Activated CD4-positive, alpha-beta T cell treated with anti-CD3 and anti-CD28 coated beads, Interleukin-2, Interleukin-6, amounts not matched to agents 100 ng/mL and 50 ng/mL, durations not matched to agents 16 hours and 8 hours (primary cell): ENCODE measurements around the gene CLDN17.
A peak's percentile ranks its signal among the peaks of the same experiment; 100 is the strongest.

Experiments
- DNase-seq: peaks from one replicate; pipeline ENCODE4 v3.0.0-alpha.2; 2020

CLDN17 gene, protein sequence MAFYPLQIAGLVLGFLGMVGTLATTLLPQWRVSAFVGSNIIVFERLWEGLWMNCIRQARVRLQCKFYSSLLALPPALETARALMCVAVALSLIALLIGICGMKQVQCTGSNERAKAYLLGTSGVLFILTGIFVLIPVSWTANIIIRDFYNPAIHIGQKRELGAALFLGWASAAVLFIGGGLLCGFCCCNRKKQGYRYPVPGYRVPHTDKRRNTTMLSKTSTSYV

DNA sequence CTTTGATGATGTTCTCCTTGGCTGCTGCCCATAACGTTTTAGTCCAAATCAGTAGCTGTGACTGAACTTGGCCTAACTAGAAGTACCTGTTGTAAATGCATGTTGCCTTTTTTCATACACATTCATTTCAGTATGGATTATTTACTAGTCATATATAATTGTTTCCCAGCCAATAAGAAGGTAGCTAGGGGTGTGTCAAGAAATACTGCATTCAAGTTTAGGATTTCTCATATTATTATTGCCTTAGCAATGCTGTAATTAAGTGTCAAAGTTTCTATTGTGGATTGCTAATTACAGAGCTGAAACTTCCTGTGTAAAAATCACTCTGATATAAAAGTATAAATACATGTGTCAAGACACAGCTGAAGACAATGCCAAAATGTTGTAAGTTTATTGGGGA lies at the start of gene CLDN17:
CLDN17 (minus strand) TSS at position 101 of the 400 bp plus-strand sequence. CDS start 188 bp downstream, outside the sequence.
- no peak for DNase-seq

DNA sequence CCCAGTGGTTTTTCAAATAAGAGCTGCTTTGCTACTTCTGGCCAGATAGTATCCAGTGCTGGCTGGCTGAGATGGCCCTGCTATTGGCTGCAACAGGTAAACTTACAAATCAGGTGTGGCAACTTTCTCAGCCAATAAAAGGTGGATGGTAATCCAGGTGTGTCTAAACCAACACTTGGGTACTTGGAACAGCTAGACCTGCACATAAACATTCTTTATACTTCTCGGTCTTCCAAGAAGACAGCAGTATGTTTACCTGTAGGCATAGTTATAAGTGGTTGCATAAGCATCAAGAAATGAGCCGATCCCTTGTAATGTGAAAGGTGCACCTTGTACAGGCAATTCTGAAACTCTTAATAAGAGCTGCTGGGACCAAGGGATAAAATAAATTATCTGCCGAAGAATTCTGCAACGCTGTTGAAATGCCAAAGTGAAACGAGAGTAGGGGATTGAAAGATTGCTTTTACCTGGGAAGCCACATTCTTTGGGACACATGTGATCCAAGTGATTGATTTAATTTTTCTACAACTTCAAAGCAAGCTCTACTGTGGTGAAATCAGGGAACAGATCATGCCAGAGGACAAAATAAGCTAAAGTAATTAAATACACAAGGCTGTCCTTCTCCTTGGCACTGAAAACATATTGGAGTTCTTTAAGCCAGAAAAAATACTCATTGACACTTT lies 49.6 kb upstream of the CLDN17 start, which contains the start of gene CLDN8:
CLDN8 (minus strand) TSS at position 57 of the 683 bp plus-strand sequence. CDS start 172 bp downstream, outside the sequence.
- DNase-seq = no peak

DNA sequence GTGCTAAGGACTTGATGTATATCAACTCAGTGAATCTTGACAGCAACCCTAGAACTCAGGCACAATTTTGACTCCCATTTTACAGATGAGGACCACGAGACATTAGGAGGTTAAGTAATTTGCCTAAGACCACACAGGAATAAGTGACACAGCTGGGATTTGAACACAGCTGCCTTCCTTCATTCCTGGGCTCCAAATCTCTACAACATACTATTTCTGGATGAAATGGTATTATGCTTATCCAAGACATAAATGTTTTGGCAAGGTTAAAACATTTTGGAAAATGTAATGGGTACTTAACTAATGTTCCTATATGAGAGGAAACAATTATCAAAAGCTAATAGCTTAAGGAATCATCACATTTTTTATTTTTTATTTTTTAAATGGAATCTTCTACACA lies 44.5 kb upstream of the CLDN17 start:
- DNase-seq = no peak

DNA sequence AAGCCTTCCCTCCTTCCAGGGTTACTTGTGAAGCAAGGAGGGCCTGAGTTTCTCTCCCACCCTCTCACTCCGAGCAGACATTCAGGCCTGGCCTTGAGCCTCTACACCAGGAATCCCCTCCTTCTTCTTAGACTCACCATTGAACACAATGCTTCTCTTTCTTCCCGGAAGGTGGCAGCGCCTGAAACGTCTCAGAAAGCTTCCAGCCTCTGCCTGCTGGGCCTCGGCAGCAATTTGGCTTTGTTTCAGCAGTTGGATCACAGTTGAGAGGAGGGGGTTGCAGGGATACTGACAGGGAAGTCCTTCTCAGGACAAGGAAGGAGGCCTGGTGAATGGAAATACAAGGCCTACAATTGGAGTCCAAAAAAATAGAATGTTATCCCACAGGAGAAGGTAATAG lies 43.0 kb upstream of the CLDN17 start:
- DNase-seq = no peak

DNA sequence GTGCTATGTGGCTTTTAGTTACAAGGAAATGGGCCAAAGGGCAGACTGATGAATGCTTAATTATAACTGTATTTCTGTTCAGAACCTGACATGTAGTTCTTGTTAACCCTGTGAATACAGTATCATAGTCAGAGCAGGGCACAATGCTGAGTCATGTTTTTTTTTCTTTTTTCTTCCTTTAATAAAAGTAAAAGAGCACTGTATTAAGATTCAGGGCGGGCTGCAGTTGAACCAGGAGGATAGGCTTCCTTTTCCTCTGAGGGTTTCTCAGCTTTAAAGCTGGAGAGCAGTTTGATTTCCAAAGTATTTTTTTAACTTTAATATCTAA lies 40.6 kb upstream of the CLDN17 start:
- no peak for DNase-seq

DNA sequence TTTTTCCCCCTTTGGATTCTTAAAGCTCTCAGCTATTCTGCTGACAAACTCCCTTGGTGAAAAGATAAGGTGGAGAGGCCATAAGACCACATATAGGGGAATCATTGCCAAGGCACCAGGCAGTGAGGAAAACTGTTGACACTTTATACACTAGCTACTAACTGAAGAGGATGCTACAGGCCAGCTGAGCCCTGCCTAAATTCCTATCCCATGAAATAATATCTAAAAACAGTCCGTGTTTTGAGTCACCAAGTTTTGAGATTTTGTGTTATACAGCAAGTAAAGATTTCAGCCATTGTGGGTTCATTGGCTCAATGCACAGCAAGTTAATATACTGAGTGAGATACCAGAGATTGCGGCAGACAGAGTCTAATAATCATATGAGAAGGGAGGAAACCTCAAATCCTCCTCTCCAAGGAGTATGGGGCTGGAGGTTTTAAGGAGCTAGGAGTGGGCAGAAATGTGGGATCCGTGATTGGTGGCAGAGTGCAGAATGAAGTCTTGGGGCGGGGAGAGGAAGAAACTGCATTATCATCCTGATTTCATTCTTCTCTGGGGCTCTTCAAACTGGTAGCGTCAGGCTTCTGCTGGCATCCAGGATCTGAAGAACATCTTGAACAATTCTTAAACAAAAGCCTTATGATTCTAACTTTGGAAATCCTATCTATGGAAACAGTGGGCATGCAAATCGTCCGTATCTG lies 40.1 kb upstream of the CLDN17 start:
- DNase-seq = no peak

DNA sequence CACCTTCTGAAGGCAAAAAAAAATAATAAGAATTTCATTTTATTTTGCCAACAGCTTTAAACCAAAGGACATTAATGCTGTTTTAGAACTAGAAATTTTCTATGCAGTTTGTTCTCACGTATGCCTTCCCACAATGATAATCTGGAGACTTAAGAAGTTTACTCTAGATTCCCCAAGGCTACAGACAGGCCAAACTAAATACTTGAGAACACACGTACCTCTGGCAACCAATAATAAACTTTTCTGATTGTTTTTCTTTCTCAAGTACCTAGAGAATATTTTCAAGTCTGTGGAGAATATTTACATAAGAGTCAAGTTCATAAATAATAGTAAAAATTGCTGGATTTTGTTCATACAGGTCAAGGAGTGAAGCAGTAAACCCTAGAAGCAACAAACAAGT lies 33.4 kb upstream of the CLDN17 start:
- no peak for DNase-seq

DNA sequence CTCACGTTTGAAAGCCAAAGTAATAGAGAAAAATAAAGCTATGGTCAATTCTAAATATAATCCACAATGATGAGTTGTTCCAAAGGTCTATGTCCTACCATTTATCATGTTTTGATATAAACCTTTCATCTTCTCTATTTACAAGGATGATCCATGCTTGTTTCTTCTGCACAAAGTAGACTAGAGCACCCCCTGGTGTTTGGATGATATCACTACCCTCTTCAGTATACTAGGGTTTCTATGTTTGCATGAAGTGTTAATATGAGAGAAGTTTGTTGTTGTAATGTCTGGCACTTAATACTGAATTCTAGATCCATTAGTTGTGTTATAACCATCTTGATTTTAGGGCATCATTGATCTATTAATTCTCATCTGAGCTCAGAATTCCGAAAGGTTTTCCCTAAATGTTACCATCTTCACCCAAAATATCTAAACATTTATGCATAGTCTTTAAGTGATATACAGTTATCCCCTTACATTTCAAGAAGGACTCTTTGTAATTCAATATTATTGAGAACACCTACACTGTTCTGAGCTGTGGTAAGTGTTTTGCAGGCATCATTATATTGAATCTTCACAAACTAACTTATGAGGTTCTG lies 28.2 kb upstream of the CLDN17 start:
- peak; percentile 49 for DNase-seq

DNA sequence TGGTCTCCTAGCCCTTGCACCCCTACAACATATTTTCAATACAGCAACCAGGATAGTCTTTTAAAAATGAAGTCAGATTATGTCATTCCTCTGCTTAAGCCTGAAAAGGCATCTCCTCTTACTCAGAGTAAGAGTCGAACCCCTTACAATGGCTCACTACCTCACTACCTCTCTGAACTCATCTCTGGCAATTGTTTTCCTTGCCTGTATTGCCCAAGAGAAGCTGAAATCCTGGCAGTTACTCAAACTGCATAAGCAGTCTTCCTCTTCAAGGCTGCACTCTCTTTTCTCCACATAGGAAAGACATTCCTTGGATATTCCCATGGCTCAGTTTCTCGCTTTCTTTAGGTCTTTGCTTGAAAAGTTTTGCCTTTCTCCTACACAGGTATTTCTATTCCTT lies 26.6 kb upstream of the CLDN17 start:
- DNase-seq = no peak

DNA sequence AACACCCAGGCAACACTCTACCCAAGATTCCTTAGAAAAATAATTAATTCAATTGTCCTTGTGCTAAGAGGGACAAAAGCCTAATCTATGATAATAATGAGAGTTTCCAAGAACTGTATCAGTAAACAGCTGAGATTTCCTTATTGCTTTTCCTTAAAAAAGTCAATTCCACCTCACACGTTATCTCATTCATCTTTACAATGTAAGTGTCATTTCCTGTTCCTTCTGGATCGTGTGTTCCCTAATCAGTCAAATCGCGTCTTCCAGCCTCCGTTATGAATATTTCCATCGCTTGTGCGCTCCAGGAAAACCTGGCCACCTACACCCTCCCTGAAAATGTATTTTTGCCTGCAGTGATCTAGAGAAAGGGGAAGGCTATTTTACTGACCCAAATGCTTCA lies 23.9 kb upstream of the CLDN17 start:
- DNase-seq = no peak

DNA sequence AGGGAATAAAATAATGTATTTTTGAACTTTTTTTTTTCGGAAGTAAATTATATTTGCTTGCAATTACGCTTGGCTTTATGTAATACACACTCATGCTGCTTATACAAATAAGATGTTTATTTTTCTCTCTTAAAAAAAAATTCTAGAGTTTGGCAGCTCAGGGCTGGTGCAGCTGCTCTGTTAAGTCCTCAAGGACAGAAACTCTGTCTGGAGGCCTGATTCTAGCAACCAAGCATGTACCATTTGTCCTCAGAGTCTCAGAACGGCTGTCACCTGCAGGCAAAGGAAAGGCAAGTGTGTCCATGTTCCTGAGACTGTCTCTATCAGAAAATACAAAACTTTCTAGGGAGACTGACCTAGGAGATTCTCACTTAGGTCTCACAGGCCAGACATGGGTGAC lies 23.2 kb upstream of the CLDN17 start:
- DNase-seq = no peak

DNA sequence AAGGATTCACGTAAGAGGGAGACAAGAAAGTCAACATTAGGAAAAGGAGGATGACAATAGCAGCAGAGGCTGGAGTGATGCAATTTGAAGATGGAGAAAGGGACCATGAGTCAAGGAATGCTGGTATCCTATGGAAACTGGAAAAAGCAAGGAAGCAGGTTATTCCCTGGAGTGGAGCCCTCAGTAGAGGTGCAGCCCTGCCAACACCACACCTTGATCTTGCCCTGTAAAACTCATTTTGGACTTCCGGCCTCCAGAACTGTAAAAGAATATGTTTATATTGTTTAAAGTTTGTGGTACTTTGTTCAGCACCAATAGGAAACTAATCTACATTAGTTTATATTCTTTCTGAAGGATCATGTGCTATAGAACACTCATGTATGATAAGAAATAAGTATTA lies 19.6 kb upstream of the CLDN17 start:
- DNase-seq = no peak

DNA sequence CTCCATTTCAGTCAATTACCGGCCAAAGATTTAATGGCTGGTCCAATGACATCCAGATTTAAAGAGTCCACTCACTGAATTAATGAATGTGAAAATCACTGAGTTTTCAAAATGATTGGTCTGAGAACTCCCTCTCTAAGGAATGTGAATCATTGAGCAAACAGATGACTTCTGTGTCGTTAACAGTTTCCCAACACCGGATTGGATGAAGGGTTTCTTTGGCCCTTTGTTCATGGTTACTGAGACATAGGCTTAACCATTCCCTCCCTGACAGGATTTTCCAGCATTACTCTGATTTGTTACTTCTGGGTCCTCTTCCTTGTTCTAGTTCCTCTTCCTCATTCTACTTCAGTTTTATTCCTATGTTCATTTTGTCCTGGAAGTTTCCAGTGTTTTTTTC lies 1.5 kb upstream of the CLDN17 start:
- DNase-seq = no peak

DNA sequence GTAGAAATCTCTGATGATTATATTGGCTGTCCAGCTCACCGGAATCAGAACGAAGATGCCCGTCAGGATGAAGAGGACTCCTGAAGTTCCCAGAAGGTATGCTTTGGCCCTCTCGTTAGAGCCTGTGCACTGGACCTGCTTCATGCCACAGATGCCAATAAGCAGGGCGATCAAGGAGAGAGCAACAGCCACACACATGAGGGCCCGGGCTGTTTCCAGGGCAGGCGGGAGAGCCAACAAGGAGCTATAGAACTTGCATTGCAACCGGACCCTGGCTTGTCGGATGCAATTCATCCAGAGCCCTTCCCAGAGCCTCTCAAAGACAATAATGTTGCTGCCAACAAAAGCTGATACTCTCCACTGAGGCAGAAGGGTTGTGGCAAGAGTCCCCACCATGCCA lies 434 bp downstream of the CLDN17 start:
- DNase-seq = no peak

DNA sequence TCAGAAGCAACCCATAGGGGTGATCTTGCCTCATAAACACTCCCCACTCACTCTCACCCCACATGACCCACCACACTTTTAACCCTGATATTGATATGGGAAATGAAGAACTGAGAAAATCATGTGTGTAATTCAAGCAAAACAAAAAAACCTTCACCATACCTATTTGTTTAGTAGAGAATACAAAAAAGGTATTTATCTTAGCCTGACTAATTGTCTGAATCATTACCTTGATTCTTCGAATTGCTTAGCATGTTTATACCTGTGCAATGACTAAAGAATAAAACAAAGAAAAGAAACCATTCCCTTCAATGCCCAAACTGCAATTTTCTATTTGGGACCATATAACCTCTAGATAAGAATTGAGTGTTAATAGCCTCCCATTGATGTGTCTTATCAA lies 1.8 kb downstream of the CLDN17 start:
- no peak for DNase-seq

DNA sequence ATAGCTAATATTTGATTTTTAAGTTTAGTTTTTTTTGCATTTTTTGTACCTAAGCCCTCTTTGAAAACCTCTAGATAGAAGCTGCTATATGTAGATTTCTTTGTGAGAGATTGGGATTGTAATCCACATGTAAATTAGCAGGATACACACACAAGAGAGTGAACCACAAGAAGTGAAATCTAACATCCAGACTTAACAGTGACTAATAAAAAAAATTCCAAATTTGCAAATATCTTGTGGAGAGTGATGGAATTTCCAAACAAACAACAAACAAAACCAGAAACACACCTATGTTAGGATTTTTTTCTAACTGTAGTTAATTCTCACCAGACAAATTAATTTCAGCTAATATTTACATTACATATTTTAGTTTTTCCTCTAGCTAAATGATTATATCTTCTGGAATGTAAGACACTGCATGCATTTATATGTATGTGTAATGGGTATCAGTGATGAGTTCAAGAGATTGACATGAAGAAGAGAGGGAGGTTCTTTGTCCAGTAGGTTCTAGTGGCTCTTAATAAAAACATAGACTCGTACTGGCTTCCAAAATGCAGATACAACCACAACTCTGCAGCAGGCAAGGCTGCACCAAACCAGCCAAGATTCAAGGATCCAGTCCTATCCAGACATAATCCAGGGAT lies 12.8 kb downstream of the CLDN17 start:
- DNase-seq = no peak

DNA sequence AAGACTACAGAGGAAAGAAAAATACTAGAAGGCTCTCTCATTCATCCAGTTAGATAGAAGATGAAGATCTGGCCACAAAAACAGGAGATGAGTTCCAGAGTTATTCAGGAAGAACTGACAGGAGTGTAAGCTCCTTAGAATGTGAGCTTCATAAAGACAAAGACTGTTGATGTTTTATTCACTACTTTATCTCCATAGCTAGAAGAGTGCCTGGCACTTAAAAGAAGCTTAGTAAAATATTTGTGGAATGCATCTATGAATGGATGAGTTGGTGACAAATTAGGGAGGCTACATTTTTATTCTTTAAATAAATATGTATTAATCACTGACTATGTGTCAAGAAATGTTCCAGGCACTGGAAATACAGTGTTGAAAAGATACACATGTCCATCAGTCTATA lies 13.8 kb downstream of the CLDN17 start:
- DNase-seq = no peak

DNA sequence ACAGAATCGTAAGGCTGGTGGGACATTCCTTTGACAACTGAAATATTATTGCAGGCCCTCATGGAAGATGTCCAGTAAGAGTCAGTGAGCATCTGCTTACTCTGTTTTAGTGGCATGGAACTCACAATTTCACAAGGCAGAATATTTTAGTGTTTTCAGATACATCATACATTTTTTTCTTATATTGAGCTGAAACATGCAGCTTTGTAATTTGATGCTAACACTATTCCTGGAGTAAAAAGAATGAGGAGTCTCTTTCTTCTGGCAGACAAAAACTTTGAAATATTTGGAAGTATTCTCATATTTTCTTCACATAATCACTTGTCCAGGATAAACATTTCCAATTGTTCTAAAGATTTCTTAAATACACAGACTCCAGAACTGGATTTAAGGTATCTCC lies 17.7 kb downstream of the CLDN17 start:
- DNase-seq = no peak

DNA sequence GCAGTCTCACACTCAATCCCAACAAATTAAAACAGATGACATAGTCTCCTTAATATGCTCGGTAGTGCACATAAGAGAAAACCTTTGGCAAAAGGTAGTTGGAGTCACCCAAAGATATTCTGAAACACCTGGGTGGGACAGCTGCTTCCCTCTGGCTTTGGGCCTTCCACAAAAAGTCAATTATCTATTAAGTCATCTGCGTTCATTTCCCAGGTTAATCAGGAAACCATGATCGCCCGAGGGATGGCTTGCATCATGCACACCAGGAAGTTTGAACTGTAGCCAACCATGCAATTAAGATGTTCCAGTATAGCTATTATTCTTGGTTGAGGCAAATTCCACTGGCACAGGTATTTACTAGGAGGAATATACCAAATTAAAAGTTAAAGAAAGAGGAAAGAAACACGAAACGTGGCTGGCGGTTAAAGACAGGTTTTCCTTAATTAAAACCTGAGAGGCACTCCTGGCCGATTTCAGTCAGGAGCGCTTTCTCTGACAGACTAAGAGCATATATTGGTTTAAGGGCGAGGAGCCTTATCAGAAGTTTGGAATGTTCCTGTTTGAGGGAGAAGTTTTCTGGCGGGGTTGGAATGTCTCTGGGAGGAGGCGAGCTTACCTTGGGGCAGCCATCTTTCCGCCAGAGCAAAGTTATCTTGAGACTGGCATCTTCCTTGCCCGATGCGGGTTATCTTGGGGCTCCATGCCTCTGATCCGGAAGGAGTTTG lies 19.9 kb downstream of the CLDN17 start:
- no peak for DNase-seq

DNA sequence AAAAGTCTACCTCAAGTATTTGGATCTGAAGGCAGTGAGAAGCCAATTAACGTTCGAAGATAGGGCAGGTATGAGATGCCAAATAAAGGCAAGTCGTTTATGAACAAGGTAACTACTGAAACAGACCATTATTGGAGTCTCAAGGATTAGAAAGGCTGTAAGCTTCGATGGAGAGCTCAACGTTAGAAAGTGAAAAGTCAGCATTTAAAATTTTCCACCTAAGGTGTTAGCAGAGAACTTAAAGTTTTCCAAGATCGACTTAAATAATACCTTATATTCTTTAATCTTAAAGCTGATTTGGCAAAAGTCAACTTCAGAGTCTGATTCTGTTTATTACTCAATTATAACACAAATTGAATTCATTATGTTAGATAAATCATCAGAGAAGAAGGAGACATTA lies 28.1 kb downstream of the CLDN17 start:
- no peak for DNase-seq

DNA sequence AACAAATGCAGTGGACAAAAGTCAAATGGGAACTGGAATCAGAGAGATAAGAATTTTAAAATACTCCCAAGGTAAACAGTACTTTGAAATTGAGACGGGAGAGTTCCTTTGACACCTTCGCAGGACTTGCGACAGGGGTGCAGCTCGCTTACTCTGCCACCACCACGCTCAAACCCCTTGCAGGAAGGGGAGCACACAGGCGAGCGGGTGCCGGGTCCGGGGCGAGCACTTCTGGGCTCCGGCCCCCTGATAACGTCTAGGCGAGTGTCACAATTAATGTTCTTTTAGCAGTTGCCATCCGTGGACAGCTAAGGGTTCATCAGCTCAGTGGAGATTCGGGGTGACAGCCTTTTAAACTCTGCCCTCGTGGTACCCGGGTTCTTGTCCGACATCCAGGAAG lies 37.4 kb downstream of the CLDN17 start:
- no peak for DNase-seq

DNA sequence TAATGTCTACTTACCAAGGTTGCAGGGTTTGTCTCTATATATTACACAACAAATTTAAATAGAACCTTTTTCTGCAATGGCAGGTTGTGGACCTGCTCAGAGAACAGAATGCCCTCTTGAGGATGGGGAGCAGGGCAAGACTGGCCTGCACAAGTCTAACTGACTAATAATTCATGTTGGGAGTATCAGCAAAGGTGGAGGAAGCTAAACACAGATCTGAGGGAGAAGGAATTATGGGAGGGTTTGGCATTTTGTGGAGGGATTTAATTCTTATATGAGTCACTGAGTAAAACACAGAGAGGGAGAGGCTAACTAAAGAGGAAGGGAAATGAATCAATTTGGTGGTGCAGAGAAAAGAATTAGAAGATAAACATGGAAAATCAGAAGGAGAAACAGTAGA lies 40.0 kb downstream of the CLDN17 start:
- no peak for DNase-seq

DNA sequence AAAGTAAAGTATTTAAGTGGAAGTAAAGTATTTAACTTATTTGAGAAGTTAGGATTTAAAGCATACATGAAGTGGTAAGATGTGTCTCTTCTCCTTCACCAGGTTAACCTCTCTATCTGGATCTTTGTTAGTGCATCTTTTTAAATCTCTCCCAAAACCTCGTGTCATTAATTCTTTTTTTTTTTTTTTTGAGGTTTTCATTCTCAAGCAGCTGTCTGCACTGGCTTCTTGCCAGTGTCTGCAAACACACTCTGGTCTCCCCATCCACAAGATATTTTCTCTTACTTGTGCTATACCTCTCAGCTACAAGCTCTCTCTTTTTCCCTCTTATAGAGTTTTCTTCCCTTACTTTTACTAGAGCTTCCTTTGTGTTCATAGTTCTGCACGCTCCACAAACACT lies 49.0 kb downstream of the CLDN17 start:
- no peak for DNase-seq
